HG02678 (cell line): ENCODE data around the gene HOXA3.
A peak's percentile ranks its signal among the peaks of the same experiment; 100 is the strongest.

ENCODE experiments used
- ATAC-seq: cut with Tn5 transposase; IDR thresholded peaks from one replicate; pipeline ENCODE4 v1.9.1; 2021; ENCODE audit warnings: mild to moderate bottlenecking, moderate library complexity; ENCODE audit not compliant: unreplicated experiment

HOXA3 gene

GRCh38 chr7:27168265-27168947 is 16.0 kb upstream of the HOXA3 start:
- no peak for ATAC-seq

DNA sequence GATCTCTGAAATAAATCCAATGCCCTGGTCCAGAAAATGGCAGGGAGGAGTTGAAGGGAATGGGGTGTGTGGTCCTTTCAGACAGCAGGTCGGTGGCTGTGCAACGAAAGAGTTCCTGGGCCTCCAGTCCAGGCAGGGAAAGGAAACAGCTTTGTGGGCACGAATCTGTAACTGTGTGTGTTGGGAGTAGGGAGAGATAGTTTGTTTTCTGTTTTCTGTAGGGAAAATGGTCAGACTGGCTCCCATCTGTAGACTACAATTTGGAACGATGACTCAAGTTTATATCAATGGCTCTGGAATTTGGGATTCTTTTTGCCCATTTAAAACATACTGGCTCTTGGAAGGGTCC is 15.5 kb upstream of the HOXA3 start:
- ATAC-seq = no peak

DNA sequence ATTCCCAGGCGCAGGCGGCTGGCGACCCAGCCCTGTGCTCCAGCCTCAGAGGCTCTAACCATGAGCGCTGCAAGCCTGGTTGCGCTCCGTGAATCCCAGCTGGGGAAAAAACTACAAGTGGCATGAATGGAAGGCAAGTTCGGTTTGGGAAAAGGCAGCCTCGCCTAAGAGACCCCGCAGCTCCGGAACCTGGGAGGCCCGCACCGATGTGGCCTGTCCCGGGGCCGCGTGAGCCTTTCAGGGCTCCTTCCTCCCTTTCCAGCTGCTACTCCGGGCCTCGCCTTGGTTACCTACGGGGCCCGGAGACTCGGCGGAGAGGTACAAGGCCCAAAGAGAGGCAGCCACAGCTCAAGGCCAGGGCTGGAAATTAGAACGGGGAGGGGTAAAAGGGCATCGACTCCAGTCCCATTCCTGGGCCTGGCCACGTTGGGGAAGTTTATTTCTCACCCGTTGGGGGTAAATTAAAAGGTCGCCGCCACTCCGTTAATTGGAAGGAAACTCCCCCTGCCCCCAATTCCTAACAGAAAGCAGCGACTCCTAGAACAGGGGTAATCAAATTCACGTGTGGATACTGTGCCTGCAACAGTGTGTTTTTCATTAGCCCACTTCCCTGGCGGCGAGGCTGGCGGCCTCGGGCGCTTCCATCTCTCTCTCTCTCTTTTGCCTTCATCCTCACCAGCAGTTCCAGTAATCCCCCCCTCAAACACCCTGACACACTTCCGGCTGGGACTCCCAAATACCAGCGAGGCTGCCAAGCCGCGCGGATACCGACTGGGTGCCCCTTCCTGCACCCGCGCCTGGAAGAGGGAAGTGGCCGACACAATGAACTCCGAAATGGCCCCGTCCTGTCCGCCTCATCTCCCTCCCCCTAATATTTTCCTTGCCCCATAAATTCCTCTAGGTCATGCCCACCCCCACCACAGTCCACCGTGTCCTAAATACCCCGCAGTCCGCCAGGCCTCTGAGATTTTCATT is 14.4 kb upstream of the HOXA3 start:
- ATAC-seq = no peak

- no peak for ATAC-seq
Observed at GRCh38 chr7:27165996-27166530, 13.7 kb upstream of the HOXA3 start.

- ATAC-seq = no peak
Observed at GRCh38 chr7:27165089-27165995, 13.0 kb upstream of the HOXA3 start, which contains the start of gene HOXA9. Gene HOXA9 (minus strand): TSS chr7:27165537. CDS start chr7:27165457, 80 bp downstream.

DNA sequence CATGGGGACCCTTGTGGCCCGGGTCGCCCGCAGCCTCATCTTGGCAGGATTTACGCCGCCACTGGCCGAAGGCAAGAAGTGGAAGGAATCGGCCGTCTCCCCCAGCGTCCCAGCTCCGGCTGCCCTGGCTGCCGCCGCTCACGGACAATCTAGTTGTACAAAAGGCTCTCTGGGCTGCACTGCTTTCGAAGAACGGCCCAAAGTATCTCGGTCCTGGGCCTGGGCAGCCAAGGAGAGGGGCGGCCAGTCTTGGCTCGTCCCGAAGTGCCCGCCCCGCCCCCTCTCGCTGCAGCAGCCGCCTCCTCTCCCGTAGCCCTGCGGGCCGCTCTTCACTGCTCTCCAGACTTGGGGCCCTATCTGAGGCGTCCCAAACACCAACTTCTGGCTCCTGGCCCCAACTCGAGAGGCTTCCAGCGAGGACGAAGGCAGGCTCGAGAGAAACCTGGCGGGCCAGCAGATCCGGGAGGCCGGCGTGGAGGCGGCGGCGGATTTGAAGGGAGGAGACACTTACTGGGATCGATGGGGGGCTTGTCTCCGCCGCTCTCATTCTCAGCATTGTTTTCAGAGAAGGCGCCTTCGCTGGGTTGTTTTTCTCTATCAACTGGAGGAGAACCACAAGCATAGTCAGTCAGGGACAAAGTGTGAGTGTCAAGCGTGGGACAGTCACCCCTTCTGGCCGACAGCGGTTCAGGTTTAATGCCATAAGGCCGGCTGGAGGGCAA is 12.1 kb upstream of the HOXA3 start:
- ATAC-seq = no peak

- no peak for ATAC-seq
Observed at GRCh38 chr7:27164045-27164366, 11.6 kb upstream of the HOXA3 start.

- no peak for ATAC-seq
Observed at GRCh38 chr7:27163288-27164044, 11.1 kb upstream of the HOXA3 start.

DNA sequence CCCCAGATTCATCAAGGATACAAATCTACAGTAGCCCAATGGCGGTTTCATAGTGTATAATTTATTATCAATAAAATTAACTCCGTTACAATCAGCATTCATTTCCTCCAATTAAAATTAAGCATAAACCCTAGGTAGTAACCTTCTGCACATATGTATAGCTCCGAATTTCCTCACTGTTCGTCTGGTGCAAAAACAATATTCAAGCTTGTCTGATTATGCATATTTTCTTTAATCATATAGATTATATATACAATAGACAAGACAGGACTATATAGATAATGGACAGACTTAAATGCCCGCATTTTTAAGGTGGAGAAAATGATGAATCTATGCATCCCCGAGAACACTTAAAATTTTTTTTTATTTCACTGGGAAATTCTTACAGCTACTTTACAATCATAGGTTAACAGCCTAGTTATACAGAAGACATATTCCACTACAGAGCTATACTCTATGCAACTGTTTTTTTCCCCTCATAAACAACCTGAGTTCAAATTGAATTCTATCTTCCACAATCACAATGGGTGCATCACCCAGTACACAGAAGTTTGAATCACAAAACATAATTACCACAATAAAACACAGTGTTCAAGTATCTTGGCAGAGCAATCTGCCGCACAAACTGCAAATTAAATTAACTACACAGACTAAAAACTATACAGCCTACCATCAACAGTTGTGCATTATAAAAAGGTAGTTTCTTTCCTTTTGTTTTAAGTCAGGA is 10.3 kb upstream of the HOXA3 start:
- no peak for ATAC-seq

DNA sequence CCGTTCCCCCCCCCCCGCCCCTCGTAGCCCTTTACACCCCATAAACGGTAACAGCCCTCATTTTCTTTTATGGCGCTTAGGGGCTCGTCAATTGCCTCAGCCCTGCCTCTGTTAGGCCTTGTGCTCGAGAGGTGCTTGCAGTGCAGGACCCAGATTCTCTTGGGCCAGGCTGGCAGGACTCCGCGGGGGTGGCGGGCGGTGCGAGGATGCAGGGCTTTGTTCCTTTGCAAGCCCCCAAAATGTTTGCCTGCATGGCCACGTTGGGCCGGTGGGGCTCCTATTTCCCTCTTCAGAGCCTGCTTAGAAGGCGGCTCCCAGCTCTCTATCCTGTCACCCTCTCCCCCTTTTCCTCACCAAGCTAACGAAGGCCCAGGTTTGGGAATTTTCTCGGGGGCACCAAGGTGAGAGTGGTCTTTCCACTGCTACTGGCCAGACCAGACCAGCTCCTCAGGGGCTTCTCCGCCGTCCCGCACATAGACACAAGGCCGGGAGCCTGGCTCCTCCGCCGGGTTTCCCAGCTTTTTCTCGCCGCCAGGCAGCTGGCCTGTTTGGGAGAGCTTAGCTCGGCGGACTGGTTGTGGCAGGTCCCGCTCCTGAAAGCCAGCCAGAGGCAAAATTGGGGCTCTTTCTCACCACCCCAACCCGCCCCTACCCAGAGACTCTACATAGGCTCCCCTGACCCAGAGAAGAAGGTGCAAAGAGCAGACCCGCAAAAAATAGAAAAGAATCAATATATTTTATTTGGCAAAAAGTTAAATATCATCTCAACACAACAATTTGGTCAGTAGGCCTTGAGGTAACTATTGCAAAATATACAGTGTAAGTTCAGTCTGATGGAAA is 9.6 kb upstream of the HOXA3 start:
- ATAC-seq = no peak

DNA sequence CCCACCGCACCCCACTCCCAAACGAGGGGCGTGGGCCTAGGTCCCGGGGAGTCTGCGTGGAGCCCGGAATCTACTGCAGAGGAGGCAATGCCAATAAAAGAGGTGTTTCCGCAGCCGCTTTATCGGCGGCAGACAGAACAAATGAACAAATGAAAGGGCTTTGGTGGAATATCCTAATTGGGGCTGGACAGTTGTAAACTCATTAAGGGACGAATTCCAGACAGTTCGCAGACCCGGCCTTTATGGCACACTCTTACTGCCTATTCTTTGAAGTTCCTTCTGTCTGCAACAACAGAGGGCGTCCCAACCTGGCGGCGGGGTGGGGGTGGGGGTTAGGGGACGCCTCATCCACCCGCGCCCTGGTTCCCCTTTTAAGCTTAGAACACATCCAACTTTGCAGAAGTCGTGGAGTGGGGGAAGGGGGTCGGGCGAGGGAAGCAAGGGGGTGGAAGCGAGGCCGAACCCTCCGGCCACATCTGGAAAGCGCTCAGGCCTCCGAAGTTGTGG is 8.9 kb upstream of the HOXA3 start:
- no peak for ATAC-seq

DNA sequence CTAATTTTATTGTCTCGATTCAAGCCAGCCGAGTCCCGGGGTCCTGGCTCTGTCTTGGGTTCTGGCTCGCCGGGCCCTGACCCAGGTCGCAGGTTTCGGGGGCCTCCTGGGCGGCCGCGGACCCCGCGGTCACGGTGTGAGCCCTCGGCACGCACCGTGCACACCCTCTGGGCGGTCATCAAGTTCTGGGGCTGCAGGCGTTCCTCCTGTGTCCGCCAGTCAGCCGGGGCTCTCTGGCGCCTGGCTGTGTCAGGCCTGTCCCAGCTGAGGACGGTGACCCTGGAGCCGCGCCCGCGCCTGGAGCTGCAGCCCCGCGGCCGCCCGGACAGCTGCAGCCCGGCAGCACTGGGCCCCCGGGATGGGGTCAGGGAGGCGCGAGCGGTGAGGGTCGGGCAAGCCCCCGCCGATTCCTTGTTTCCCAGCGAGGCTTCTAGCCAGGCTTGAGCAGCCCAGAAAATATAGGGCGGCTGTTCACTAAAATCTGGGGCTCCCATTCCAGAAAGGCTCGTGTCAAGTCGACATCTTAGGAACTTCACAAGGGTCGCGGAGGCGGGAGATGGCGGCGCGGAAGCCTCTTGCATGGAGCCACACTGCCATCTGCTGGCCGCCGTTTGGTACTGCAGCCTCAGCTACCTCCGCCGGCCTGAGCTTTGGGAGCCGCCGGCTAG is 8.3 kb upstream of the HOXA3 start:
- peak; percentile 66 for ATAC-seq

GRCh38 chr7:27160145-27160545 is 7.8 kb upstream of the HOXA3 start:
- no peak for ATAC-seq

DNA sequence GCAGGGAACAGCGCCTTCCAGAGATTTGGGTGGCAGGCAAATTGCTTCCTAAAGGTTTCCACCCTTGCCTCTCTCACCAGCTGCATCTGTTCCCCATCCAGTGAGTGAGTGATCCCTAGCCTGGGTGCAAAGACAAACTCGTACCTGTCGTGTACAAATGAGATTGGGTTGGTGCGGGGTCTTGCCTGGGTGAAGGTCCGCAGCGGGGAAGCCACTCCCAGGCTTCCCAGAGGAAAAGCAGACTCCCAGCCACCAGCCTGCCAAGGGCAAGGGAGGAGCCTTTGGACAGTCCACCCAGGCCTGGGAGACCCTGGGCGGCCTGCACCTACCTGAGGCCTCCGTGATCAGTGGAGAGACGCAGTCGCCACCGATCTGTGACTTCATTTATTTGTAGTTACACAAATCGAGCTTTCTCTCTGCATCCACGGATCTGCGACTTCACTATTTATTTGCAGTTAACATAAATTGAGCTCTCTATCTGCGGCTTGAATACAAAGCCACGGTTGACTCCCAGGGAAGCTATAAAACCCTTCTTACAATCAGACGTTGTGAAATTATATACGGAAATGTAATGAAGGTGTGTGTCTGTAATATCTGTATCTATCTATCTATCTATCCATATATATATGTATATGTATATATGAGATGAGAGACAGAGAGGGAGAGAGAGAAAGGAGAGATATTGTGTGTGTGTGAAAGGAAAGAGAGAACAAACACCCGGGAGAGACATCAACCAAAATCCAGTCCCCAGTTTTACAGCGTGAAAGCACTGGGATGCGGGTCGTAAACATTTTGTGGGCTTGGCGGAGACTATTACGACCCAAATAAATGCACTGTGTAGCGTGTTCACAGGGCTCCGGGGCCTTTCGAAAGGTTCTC is 7.1 kb upstream of the HOXA3 start:
- no peak for ATAC-seq

DNA sequence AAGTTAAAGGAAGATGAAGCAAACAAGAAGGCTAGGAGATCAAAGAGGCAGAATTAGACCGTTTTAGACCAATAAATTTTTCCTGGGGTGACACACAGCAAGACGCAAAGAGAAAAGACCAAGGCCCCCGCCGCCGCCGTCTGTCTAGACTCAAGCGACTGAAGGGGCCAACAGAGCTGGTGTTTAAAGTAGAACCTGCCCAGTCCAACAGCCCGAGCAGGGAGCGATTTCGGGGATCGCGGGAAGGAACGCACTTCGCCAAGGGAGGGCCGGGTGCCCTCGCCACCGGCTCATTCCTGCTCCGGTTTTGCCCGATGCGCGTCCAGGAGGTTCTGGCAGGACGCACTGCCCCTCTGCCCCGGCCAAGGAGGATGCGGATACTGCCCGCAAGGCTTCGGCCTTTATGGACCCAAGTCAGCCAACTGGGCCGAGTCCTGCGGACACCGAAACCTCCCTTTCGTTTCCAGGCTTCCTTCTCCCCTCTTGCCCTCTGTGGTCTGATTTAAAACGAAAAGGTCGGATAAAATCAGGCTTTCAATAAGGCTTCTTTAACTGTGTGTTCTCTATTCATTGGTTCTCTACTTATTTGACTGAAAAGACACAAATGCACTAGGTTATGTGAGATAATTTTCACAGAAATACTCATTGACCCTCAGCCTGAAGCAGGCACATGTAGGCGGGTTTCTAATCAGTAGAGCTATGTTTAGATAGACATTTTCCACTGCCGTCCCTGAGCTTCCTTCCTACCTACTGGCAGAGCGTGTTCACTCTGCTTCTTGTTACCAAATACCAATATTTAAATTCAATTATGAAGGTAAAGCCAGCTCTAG is 6.3 kb upstream of the HOXA3 start:
- ATAC-seq = no peak
